AG04450 (cell line): ENCODE data around the gene SP110. TPM values are rescaled to one million over a fixed set of nuclear protein-coding genes. Genes with fewer than 3 reads are reported as not detected.
"Not testable (repeated sequence)": the region's sequence is repeated elsewhere in the genome, so short reads cannot be mapped to it uniquely, and the experiment has no call there.

Source experiments
- CTCF ChIA-PET: fragments of 300-600, 350-600 bp; formaldehyde crosslinking; extraction: SDS; loops from one replicate; lab custom pipeline; 2022; ENCODE audit warnings: antibody characterized with exemption, inconsistent platforms; lab: Charles Lee
- POLR2A ChIA-PET: fragments of 350-600 bp; formaldehyde crosslinking; extraction: SDS; loops from one replicate; lab custom pipeline; 2021; ENCODE audit warnings: antibody characterized with exemption, inconsistent platforms; lab: Yijun Ruan, JAX
- DNase-seq: peaks from one replicate; pipeline ENCODE4 v3.0.0-alpha.2; 2011; ENCODE audit warnings: low read depth, low spot score
- H3K27ac ChIP-seq: one replicate; pipeline ENCODE4 v1.5.1; 2012; ENCODE audit warnings: low read depth, low read length, control low read depth
- H3K27me3 ChIP-seq: one replicate; pipeline ENCODE4 v1.6.0; 2012; ENCODE audit warnings: low read length; ENCODE audit not compliant: control insufficient read depth, insufficient read depth
- H3K4me3 ChIP-seq: 2 replicates; pipeline ENCODE4 v1.5.1; 2011; ENCODE audit warnings: mild to moderate bottlenecking, low read depth, low read length, control low read depth
- H3K9me3 ChIP-seq: 2 replicates; pipeline ENCODE4 v1.5.1; 2012; ENCODE audit warnings: low read length; ENCODE audit not compliant: control insufficient read depth, insufficient read depth
- polyA plus RNA-seq: library from polyadenylated mRNA; depleted of rRNA; stranded (reverse); fragments of >200 nt; gene quantifications from 2 replicates; pipeline ENCODE4 v1.2.3, GENCODE V29; 2011
- TF ChIP-seq, protein P1 (sequence below): IDR thresholded peaks from 2 replicates; pipeline ENCODE4 v1.5.1; 2011; ENCODE audit warnings: low read depth, low read length, control low read depth, inconsistent platforms

Gene SP110
- polyA plus RNA-seq, 1 experiment, result 7.8 TPM

DNA sequence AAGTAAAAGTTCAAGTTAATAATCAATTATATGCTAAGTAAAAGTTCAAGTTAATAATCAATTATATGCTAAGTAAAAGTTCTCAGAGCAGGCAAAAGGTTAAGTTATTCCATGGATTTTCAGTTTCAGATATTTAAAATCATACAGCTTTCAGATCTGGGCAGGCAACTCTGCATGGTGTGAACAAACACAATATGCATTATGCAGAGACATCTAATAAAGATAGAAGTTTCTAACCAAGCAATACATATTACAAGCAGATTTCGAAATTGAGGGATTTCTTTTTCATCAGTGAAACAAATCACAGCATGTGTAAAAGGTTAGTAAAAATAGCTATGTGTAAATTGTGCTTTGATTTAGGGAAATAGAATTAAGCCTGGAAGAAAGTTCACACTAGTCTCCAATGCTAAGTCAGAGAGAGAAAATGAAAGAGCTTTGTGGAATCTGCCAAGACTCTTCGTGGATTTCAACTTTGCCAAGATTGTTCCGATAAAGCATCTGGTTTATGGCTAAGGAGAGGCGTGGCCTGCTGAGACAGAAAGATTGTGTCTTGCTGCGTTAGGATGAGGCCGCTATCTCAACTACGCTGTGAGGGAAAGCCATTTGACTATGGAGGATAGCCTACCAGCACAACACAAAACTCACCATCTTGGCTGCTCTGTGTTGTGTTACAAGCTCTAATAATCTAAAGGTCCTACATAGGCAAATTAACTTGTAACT is 91.0 kb downstream of the SP110 start:
- TF ChIP-seq, protein P1, sequence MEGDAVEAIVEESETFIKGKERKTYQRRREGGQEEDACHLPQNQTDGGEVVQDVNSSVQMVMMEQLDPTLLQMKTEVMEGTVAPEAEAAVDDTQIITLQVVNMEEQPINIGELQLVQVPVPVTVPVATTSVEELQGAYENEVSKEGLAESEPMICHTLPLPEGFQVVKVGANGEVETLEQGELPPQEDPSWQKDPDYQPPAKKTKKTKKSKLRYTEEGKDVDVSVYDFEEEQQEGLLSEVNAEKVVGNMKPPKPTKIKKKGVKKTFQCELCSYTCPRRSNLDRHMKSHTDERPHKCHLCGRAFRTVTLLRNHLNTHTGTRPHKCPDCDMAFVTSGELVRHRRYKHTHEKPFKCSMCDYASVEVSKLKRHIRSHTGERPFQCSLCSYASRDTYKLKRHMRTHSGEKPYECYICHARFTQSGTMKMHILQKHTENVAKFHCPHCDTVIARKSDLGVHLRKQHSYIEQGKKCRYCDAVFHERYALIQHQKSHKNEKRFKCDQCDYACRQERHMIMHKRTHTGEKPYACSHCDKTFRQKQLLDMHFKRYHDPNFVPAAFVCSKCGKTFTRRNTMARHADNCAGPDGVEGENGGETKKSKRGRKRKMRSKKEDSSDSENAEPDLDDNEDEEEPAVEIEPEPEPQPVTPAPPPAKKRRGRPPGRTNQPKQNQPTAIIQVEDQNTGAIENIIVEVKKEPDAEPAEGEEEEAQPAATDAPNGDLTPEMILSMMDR, result no peak
- ChIA-PET POLR2A (no interaction called here), CTCF (interaction anchor here (1.9 to 3.8 kb wide), 2 partner anchors 30 to 62 kb away, joined by 18 to 20 read pairs; no protein-coding TSS in a partner anchor)
- Histone ChIP-seq H3K27me3 (no peaks in the 10 kb centered on the region), H3K9me3 (peaks cover 4% of the 10 kb centered on the region; the same call in 1 of the 2 replicates), H3K27ac (peak overlapping the region; percentile 33), H3K4me3 (no peak overlapping the region)
- no peak for DNase-seq

DNA sequence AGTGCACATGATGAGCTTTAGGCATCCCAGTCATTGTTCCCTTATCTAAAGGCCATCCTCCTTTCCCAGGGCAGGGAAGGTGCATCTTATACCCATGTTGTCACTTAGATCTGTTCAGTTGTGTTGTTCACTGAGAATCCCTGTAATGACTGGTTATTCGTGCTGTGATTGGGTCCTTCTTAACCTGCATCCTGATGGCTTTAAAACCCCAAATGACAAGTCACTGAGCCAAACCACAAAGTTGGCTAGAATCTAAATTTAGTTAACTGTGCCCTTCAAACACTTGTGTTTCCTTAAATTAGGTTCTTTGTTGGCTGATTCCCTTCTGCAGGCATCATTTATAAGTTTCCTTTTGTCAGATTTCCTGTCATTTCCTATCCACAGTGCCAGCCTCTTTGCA is 92.6 kb downstream of the SP110 start:
- POLR2A ChIA-PET, result no interaction called here
- CTCF ChIA-PET, result no interaction called here
- TF ChIP-seq, protein P1, result no peak
- H3K4me3 ChIP-seq, result no peak overlapping the region
- H3K27me3 ChIP-seq, result no peaks in the 10 kb centered on the region
- no peak for DNase-seq
- H3K27ac ChIP-seq, result no peak overlapping the region
- H3K9me3 ChIP-seq, result no peaks in the 10 kb centered on the region

DNA sequence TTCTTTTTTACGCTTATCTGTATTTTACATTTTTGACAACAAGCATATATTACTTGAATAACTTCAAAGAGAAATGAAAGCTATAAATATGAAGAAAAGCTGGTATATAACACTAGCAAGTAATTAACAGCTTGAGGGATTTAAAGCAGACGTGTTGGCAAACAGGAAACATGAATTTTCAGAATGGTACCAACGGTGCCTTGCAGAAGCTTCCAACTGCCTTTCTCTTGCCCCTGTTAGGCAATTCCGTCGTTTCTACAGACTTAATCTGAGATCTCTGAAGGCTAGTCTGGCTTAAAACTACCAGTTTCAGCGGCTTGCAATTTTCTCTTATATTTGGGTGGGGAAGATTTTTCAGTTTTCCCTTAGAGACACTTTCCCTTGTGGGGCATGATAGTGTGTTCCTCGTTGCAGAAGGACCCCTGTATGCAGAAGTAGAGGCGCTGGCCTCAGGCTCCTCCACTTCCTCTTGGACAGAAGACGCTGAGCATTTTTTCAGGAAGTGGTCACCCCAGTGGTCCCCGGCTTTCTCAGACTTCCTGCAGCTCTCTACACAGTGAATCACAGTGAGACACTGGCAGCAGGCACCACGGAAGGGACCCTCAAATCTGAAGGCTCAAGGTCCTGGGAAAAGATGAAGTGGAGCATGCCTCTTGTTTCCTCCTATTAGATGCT is 94.9 kb downstream of the SP110 start:
- POLR2A ChIA-PET, result interaction anchor here (0.6 kb wide), 1 partner anchor 204 kb away, joined by 4 read pairs; no protein-coding TSS in a partner anchor
- TF ChIP-seq, protein P1, result no peak
- no peaks in the 10 kb centered on the region for H3K9me3 ChIP-seq
- CTCF ChIA-PET, result interaction anchor here (0.6 to 1.3 kb wide), 2 partner anchors 35 to 694 kb away, joined by 6 read pairs; no protein-coding TSS in a partner anchor
- H3K4me3 ChIP-seq, result no peak overlapping the region
- no peak for DNase-seq
- H3K27me3 ChIP-seq, result no peaks in the 10 kb centered on the region
- H3K27ac ChIP-seq, result no peak overlapping the region

DNA sequence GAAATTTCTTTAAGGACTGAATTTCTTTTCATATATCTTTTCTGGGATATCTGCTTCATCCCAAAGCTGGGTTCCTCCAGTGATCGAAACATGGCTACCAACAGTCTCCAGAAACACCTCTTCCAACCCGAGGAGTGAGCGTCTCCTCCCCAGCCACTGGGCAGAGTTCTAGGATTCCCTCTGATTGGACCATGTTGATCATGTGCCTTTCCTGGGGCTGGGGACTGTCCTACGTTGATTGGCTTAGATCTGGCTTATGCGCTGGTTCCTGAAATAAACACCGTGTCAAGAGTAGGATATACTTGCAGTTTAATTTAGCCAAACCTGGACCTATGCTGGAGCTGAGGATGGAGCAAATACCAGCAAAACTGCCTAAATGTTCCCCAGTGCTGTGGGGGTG is 95.5 kb downstream of the SP110 start:
- ChIA-PET POLR2A (interaction anchor here (0.6 kb wide), 1 partner anchor 203 kb away, joined by 4 read pairs; no protein-coding TSS in a partner anchor), CTCF (interaction anchor here (1.3 kb wide), 1 partner anchor 36 kb away, joined by 6 read pairs; no protein-coding TSS in a partner anchor)
- H3K4me3 ChIP-seq, result no peak overlapping the region
- H3K27ac ChIP-seq, result no peak overlapping the region
- no peaks in the 10 kb centered on the region for H3K27me3 ChIP-seq
- TF ChIP-seq, protein P1, result no peak
- DNase-seq, result no peak
- no peaks in the 10 kb centered on the region for H3K9me3 ChIP-seq

DNA sequence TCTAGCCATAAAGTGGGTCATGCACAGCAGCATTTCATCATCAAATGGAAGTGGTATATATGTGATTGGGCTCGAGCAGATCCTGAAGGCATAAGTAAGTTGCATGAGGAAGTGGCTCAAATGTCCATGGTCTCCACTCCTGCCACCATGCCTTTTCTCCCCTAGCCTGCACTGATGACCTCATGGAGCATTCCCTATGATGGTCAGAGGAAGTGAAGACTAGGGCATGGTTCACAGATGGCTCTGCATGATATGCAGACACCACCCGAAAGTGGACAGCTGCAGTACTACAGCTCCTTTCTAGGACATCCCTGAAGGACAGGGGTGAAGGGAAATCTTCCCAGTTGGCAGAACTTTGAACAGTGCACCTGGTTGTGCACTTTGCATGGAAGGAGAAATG is 99.4 kb downstream of the SP110 start:
- H3K4me3 ChIP-seq, H3K27ac ChIP-seq, DNase-seq, H3K27me3 ChIP-seq, H3K9me3 ChIP-seq, CTCF ChIA-PET, POLR2A ChIA-PET: not testable (repeated sequence)

DNA sequence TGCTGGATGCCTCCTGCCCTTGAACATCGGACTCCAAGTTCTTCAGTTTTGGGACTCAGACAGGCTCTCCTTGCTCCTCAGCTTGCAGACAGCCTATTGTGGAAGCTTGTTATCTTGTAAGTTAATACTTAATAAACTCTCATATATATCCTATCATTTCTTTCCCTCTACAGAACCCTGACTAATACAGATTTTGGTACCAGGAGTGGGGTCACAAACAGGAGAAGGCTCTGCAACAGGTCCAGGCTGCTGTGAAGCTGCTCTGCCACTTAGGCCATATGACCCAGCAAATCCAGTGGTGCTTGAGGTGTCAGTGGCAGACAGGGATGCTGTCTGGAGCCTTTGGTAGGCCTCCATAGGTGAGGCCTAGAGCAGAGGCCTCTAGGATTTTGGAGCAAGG is 100.0 kb downstream of the SP110 start:
- H3K4me3 ChIP-seq, CTCF ChIA-PET, H3K27ac ChIP-seq, POLR2A ChIA-PET, H3K9me3 ChIP-seq, H3K27me3 ChIP-seq, DNase-seq: not testable (repeated sequence)
